HepG2 (cell line): ENCODE data around the gene TBC1D20. TPM values are rescaled to one million over a fixed set of nuclear protein-coding genes. Genes with fewer than 3 reads are reported as not detected.

Experiments used
- FIP1L1 ChIP-seq: fragments of 200-400 bp; formaldehyde crosslinking; IDR thresholded peaks from 2 replicates; pipeline ENCODE4 v1.6.1; 2018; ENCODE audit warnings: low read depth, mild to moderate bottlenecking, low read length, moderate library complexity, borderline replicate concordance; ENCODE audit not compliant: insufficient read depth
- GLMP ChIP-seq: sonication (generic); formaldehyde crosslinking; IDR thresholded peaks from 2 replicates; pipeline ENCODE4 v1.9.0; 2021; ENCODE audit warnings: missing genetic modification reagents, mild to moderate bottlenecking, borderline replicate concordance
- HOXA3 ChIP-seq: sonication (generic); formaldehyde crosslinking; IDR thresholded peaks from 2 replicates; pipeline ENCODE4 v1.5.0; 2020; ENCODE audit warnings: missing genetic modification reagents
- KLF15 ChIP-seq: sonication (generic); formaldehyde crosslinking; IDR thresholded peaks from 2 replicates; pipeline ENCODE4 v1.8.1; 2023; ENCODE audit warnings: borderline replicate concordance, mild to moderate bottlenecking, inconsistent platforms, missing genetic modification reagents, mixed read lengths
- KLF6 ChIP-seq: IDR thresholded peaks from 2 replicates; pipeline ENCODE4 v1.8.0; 2016; ENCODE audit warnings: missing biosample characterization, missing genetic modification reagents
- LBX2 ChIP-seq: sonication (generic); formaldehyde crosslinking; IDR thresholded peaks from 2 replicates; pipeline ENCODE4 v1.5.0; 2020; ENCODE audit warnings: missing genetic modification reagents, mild to moderate bottlenecking, borderline replicate concordance
- MXI1 ChIP-seq: IDR thresholded peaks from 3 replicates; pipeline ENCODE4 v1.6.1; 2012; ENCODE audit warnings: low read depth, low read length, inconsistent platforms, borderline replicate concordance
- NCOA1 ChIP-seq: sonication (generic); formaldehyde crosslinking; IDR thresholded peaks from 2 replicates; pipeline ENCODE4 v1.9.0; 2021; ENCODE audit warnings: missing genetic modification reagents
- NFE2 ChIP-seq: sonication (generic); formaldehyde crosslinking; IDR thresholded peaks from 2 replicates; pipeline ENCODE4 v1.4.0; 2020; ENCODE audit warnings: missing genetic modification reagents
- NPAS2 ChIP-seq: sonication (generic); formaldehyde crosslinking; IDR thresholded peaks from 2 replicates; pipeline ENCODE4 v1.8.0; 2022; ENCODE audit warnings: mild to moderate bottlenecking, missing genetic modification reagents, borderline replicate concordance
- RBAK ChIP-seq: sonication (generic); formaldehyde crosslinking; IDR thresholded peaks from 2 replicates; pipeline ENCODE4 v1.5.1; 2020; ENCODE audit warnings: mild to moderate bottlenecking, missing genetic modification reagents
- TBX3 ChIP-seq: fragments of 450-650 bp; IDR thresholded peaks from 2 replicates; pipeline ENCODE4 v1.6.1; 2017; ENCODE audit warnings: antibody characterized with exemption, mild to moderate bottlenecking, inconsistent platforms, borderline replicate concordance
- ZMAT3 ChIP-seq: sonication (generic); formaldehyde crosslinking; conservative IDR thresholded peaks from 2 replicates; pipeline ENCODE4 v1.7.0; 2021; ENCODE audit warnings: missing genetic modification reagents
- ZNF235 ChIP-seq: sonication (generic); formaldehyde crosslinking; IDR thresholded peaks from 2 replicates; pipeline ENCODE4 v1.8.1; 2023; ENCODE audit warnings: mild to moderate bottlenecking, missing genetic modification reagents, borderline replicate concordance
- ZNF670 ChIP-seq: sonication (generic); formaldehyde crosslinking; IDR thresholded peaks from 2 replicates; pipeline ENCODE4 v1.8.0; 2022; ENCODE audit warnings: mild to moderate bottlenecking, missing genetic modification reagents, borderline replicate concordance
- ZNF780A ChIP-seq: sonication (generic); formaldehyde crosslinking; IDR thresholded peaks from 2 replicates; pipeline ENCODE4 v1.8.0; 2022; ENCODE audit warnings: mild to moderate bottlenecking, missing genetic modification reagents, moderate library complexity
- polyA plus RNA-seq, 8 experiments: library from polyadenylated mRNA; depleted of rRNA in 3 of 8; stranded (reverse) in 7 of 8; unstranded in 1 of 8; fragments of >200 nt; fragmentation: Illumina TruSeq in 4 of 8; extraction: Trizol in 4 of 8; gene quantifications; 2 replicates each; pipeline versions ENCODE4 v1.2.1 to v1.2.3, GENCODE V29; 2011 to 2016; ENCODE audit warnings: low read depth in 4 of 8, missing spikeins in 1 of 8, mixed read lengths in 1 of 8; ENCODE audit not compliant: insufficient read depth in 1 of 8
- total RNA-seq, 5 experiments: library from RNA; depleted of rRNA; stranded (reverse); fragments of >200 nt; fragmentation: Illumina TruSeq; extraction: Trizol; gene quantifications; 2 replicates each; pipeline ENCODE4 v1.2.3, GENCODE V29; 2016; ENCODE audit warnings: low read depth in 1 of 5
- TF ChIP-seq, protein P1 (sequence below): sonication (generic); formaldehyde crosslinking; IDR thresholded peaks from 2 replicates; pipeline ENCODE4 v1.9.0; 2021; ENCODE audit warnings: missing genetic modification reagents, borderline replicate concordance
- TF ChIP-seq, protein P2 (sequence below): sonication (generic); formaldehyde crosslinking; IDR thresholded peaks from 2 replicates; pipeline ENCODE4 v1.8.1; 2023; ENCODE audit warnings: missing genetic modification reagents, mild to moderate bottlenecking, borderline replicate concordance
- TF ChIP-seq, protein P3 (sequence below): sonication (generic); formaldehyde crosslinking; conservative IDR thresholded peaks from 2 replicates; pipeline ENCODE4 v1.4.0; 2020; ENCODE audit warnings: missing genetic modification reagents

The TBC1D20 gene
- total and polyA plus RNA-seq, 2 of the 13 experiments (the other 11 are each of a cell fraction or from before 2014, with no cell fraction given): 36.6 to 47.1 TPM

DNA sequence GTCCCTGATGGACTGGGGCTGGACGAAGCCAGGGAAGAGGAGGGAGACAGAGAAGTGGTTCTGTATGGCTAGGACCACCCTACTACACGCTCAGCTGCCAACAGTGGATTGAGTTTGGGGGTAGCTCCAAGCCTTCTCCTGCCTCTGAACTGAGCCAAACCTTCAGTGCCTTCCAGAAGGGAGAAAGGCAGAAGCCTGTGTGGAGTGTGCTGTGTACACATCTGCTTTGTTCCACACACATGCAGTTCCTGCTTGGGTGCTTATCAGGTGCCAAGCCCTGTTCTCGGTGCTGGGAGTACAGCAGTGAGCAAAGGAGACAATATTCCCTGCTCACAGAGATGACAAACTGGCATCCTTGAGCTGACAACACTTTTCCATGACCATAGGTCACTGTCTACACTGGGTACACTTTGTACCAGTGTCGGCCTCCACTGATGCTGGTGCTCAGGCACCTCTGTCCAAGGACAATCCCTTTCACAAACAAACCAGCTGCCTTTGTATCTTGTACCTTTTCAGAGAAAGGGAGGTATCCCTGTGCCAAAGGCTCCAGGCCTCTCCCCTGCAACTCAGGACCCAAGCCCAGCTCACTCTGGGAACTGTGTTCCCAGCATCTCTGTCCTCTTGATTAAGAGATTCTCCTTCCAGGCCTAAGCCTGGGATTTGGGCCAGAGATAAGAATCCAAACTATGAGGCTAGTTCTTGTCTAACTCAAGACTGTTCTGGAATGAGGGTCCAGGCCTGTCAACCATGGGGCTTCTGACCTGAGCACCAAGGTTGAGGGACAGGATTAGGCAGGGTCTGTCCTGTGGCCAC is 65.5 kb downstream of the TBC1D20 start (continued):
- TF ChIP-seq ZNF235 (CRISPR knock-in tag): peak; percentile 27; the same call in 1 of the 2 replicates
- no peak; the same call in 1 of the 2 replicates for TF ChIP-seq ZNF670 (CRISPR knock-in tag)
- TF ChIP-seq RBAK (CRISPR knock-in tag): peak; percentile 42; the same call in 1 of the 2 replicates
- peak; percentile 90; the same call in 1 of the 2 replicates for TF ChIP-seq KLF6 (CRISPR knock-in tag)
- TF ChIP-seq KLF15 (CRISPR knock-in tag): no peak; the same call in 1 of the 2 replicates
- TF ChIP-seq, protein P1, sequence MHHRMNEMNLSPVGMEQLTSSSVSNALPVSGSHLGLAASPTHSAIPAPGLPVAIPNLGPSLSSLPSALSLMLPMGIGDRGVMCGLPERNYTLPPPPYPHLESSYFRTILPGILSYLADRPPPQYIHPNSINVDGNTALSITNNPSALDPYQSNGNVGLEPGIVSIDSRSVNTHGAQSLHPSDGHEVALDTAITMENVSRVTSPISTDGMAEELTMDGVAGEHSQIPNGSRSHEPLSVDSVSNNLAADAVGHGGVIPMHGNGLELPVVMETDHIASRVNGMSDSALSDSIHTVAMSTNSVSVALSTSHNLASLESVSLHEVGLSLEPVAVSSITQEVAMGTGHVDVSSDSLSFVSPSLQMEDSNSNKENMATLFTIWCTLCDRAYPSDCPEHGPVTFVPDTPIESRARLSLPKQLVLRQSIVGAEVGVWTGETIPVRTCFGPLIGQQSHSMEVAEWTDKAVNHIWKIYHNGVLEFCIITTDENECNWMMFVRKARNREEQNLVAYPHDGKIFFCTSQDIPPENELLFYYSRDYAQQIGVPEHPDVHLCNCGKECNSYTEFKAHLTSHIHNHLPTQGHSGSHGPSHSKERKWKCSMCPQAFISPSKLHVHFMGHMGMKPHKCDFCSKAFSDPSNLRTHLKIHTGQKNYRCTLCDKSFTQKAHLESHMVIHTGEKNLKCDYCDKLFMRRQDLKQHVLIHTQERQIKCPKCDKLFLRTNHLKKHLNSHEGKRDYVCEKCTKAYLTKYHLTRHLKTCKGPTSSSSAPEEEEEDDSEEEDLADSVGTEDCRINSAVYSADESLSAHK (CRISPR knock-in tag): no peak
- TF ChIP-seq ZNF780A (CRISPR knock-in tag): peak; percentile 73; the same call in 1 of the 2 replicates
- TF ChIP-seq ZMAT3 (CRISPR knock-in tag): peak; percentile 65; the same call in 1 of the 2 replicates
- TF ChIP-seq NPAS2 (CRISPR knock-in tag): no peak
- peak; percentile 99 for TF ChIP-seq TBX3
- no peak; the same call in 1 of the 2 replicates for TF ChIP-seq LBX2 (CRISPR knock-in tag)
- TF ChIP-seq NFE2: no peak; the same call in 1 of the 2 replicates
- no peak for TF ChIP-seq GLMP (CRISPR knock-in tag)
- TF ChIP-seq MXI1: peak; percentile 81; the same call in 1 of the 3 replicates
- TF ChIP-seq, protein P2, sequence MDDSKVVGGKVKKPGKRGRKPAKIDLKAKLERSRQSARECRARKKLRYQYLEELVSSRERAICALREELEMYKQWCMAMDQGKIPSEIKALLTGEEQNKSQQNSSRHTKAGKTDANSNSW (CRISPR knock-in tag): no peak
- peak; percentile 96 for TF ChIP-seq HOXA3 (CRISPR knock-in tag)
- peak; percentile 38; the same call in 1 of the 2 replicates for TF ChIP-seq FIP1L1
- peak; percentile 81; the same call in 1 of the 2 replicates for TF ChIP-seq NCOA1 (CRISPR knock-in tag)
- TF ChIP-seq, protein P3, sequence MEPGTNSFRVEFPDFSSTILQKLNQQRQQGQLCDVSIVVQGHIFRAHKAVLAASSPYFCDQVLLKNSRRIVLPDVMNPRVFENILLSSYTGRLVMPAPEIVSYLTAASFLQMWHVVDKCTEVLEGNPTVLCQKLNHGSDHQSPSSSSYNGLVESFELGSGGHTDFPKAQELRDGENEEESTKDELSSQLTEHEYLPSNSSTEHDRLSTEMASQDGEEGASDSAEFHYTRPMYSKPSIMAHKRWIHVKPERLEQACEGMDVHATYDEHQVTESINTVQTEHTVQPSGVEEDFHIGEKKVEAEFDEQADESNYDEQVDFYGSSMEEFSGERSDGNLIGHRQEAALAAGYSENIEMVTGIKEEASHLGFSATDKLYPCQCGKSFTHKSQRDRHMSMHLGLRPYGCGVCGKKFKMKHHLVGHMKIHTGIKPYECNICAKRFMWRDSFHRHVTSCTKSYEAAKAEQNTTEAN (CRISPR knock-in tag): peak; percentile 98
